ENCODE results near the gene ARL4A. TPM values are rescaled to one million over a fixed set of nuclear protein-coding genes. Genes with fewer than 3 reads are reported as not detected.

Gene ARL4A
- polyA plus RNA-seq, 1 donor (not counting 4 experiments of a cell fraction or from before 2014, with no cell fraction given), result 17.1 TPM

DNA sequence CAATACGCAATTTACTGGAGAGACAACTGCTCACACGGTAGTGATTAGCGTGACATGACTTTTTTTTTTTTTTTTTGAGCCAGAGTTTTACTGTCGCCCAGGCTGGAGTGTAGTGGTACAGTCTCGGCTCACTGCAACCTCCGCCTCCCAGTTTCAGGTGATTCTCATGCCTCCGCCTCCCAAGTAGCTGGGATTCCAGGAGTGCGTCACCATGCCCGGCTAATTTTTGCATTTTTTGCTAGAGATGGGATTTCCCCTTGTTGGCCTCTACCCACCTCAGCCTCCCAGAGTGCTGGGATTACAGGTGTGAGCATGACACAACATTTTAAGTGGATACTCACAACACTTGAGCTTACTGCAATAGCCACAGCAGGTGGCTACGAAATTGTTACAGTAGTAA, 11.9 kb downstream of the ARL4A start:
- Histone ChIP-seq H3K27me3 (ENCODE audit: control insufficient read depth, extremely low read depth, insufficient read depth, low read length) (no peaks in the 10 kb centered on the region), H4K20me1 (ENCODE audit: control insufficient read depth, extremely low read depth, insufficient read depth, low read length) (no peaks in the 10 kb centered on the region), H3K9me1 (ENCODE audit: control insufficient read depth, extremely low read depth, insufficient read depth, low read length) (no peaks in the 10 kb centered on the region), H3K27ac (ENCODE audit: control insufficient read depth, insufficient read depth, low read length) (no peak overlapping the region), H3K4me1 (ENCODE audit: control insufficient read depth, extremely low read depth, insufficient read depth, low read length) (peaks cover 8% of the 10 kb centered on the region), H3K9ac (ENCODE audit: control insufficient read depth, extremely low read depth, insufficient read depth, low read length) (no peak overlapping the region), H3K4me2 (ENCODE audit: control insufficient read depth, extremely low read depth, insufficient read depth, low read depth, low read length) (no peak overlapping the region), H3K36me3 (ENCODE audit: control insufficient read depth in 2 of 2, extremely low read depth in 1 of 2, insufficient read depth in 2 of 2, low read length in 2 of 2) (no peaks in the 10 kb centered on the region), H2AFZ (ENCODE audit: control insufficient read depth, low read length) (no peak overlapping the region), H3K4me3 (ENCODE audit: control insufficient read depth in 2 of 3, extremely low read depth in 1 of 3, insufficient read depth in 2 of 3, low read depth in 1 of 3, low read length in 3 of 3) (no peak overlapping the region), H3K79me2 (ENCODE audit: control insufficient read depth, insufficient read depth, low read length) (no peaks in the 10 kb centered on the region), H3K9me3 (ENCODE audit: control insufficient read depth, low read depth, low read length) (no peaks in the 10 kb centered on the region)
- dilution Hi-C loops (cut with MboI; ENCODE audit: extremely low pct_ligation_motif_present, low sequenced_read_pairs), result loop anchor here (25.0 kb wide), 1 partner anchor 563 kb away; no protein-coding TSS in a partner anchor
- TF ChIP-seq EZH2 (IDR thresholded peaks at IDR 0.05; ENCODE audit: low read length), result no peak
- TF ChIP-seq, protein P1, sequence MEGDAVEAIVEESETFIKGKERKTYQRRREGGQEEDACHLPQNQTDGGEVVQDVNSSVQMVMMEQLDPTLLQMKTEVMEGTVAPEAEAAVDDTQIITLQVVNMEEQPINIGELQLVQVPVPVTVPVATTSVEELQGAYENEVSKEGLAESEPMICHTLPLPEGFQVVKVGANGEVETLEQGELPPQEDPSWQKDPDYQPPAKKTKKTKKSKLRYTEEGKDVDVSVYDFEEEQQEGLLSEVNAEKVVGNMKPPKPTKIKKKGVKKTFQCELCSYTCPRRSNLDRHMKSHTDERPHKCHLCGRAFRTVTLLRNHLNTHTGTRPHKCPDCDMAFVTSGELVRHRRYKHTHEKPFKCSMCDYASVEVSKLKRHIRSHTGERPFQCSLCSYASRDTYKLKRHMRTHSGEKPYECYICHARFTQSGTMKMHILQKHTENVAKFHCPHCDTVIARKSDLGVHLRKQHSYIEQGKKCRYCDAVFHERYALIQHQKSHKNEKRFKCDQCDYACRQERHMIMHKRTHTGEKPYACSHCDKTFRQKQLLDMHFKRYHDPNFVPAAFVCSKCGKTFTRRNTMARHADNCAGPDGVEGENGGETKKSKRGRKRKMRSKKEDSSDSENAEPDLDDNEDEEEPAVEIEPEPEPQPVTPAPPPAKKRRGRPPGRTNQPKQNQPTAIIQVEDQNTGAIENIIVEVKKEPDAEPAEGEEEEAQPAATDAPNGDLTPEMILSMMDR (optimal IDR thresholded peaks at IDR 0.05 in 1 of 3, IDR thresholded peaks at IDR 0.05 in 1 of 3, conservative IDR thresholded peaks at IDR 0.05 in 1 of 3; ENCODE audit: extremely low read depth in 1 of 3, insufficient read depth in 2 of 3, low read length in 3 of 3), result no peak
- DNase-seq (ENCODE audit: low read depth, low spot score) (no peak), FAIRE-seq (no peak)

- DNase-seq (ENCODE audit: low read depth, low spot score) (no peak), FAIRE-seq (no peak)
- Histone ChIP-seq H3K27me3 (ENCODE audit: control insufficient read depth, extremely low read depth, insufficient read depth, low read length) (no peaks in the 10 kb centered on the region), H3K4me2 (ENCODE audit: control insufficient read depth, extremely low read depth, insufficient read depth, low read depth, low read length) (no peak overlapping the region), H3K9ac (ENCODE audit: control insufficient read depth, extremely low read depth, insufficient read depth, low read length) (no peak overlapping the region), H4K20me1 (ENCODE audit: control insufficient read depth, extremely low read depth, insufficient read depth, low read length) (no peaks in the 10 kb centered on the region), H2AFZ (ENCODE audit: control insufficient read depth, low read length) (no peak overlapping the region), H3K79me2 (ENCODE audit: control insufficient read depth, insufficient read depth, low read length) (no peaks in the 10 kb centered on the region), H3K9me3 (ENCODE audit: control insufficient read depth, low read depth, low read length) (no peaks in the 10 kb centered on the region), H3K4me3 (ENCODE audit: control insufficient read depth in 2 of 3, extremely low read depth in 1 of 3, insufficient read depth in 2 of 3, low read depth in 1 of 3, low read length in 3 of 3) (no peak overlapping the region), H3K9me1 (ENCODE audit: control insufficient read depth, extremely low read depth, insufficient read depth, low read length) (no peaks in the 10 kb centered on the region), H3K4me1 (ENCODE audit: control insufficient read depth, extremely low read depth, insufficient read depth, low read length) (peaks cover 4% of the 10 kb centered on the region), H3K27ac (ENCODE audit: control insufficient read depth, insufficient read depth, low read length) (no peak overlapping the region), H3K36me3 (ENCODE audit: control insufficient read depth in 2 of 2, extremely low read depth in 1 of 2, insufficient read depth in 2 of 2, low read length in 2 of 2) (no peaks in the 10 kb centered on the region)
- dilution Hi-C loops (cut with MboI; ENCODE audit: extremely low pct_ligation_motif_present, low sequenced_read_pairs), result no loop called here
- TF ChIP-seq, protein P1 (optimal IDR thresholded peaks at IDR 0.05 in 1 of 3, IDR thresholded peaks at IDR 0.05 in 1 of 3, conservative IDR thresholded peaks at IDR 0.05 in 1 of 3; ENCODE audit: extremely low read depth in 1 of 3, insufficient read depth in 2 of 3, low read length in 3 of 3), result no peak
- no peak for TF ChIP-seq EZH2 (IDR thresholded peaks at IDR 0.05; ENCODE audit: low read length)
Measured at GRCh38 chr7:12701433-12701832, 14.0 kb downstream of the ARL4A start.

Measured in keratinocyte (primary cell).